GM23338 (cell line): Measurements from ENCODE around the gene TYK2. TPM values are rescaled to one million over a fixed set of nuclear protein-coding genes. Genes with fewer than 3 reads are reported as not detected.

Source experiments
- ATAC-seq: fragments of 200-7000 bp; cut with Tn5 transposase; 3 replicates; pipeline ENCODE4 v1.9.1; 2020
- DNase-seq: peaks from one replicate; pipeline ENCODE4 v3.0.0-alpha.2; 2015; ENCODE audit warnings: low spot score
- H2AFZ ChIP-seq: fragments of 200-600 bp; sonication (generic); 2 replicates; pipeline ENCODE4 v1.8.0; 2016; ENCODE audit warnings: antibody characterized with exemption, mild to moderate bottlenecking, moderate library complexity
- H3F3A ChIP-seq: fragments of 200-600 bp; sonication (generic); replicated peaks from 2 replicates; pipeline ENCODE4 v1.8.0; 2017; ENCODE audit warnings: antibody characterized with exemption, mixed run types, low read depth
- H3K27ac ChIP-seq: fragments of 200-600 bp; sonication (generic); 2 replicates; pipeline ENCODE4 v1.6.1; 2016; ENCODE audit warnings: low read depth
- H3K27me3 ChIP-seq: fragments of 200-600 bp; sonication (generic); 2 replicates; pipeline ENCODE4 v1.8.0; 2016; ENCODE audit warnings: mild to moderate bottlenecking, mixed run types, moderate library complexity; ENCODE audit not compliant: insufficient read depth
- H3K36me3 ChIP-seq: fragments of 200-600 bp; sonication (generic); 2 replicates; pipeline ENCODE4 v1.8.0; 2016; ENCODE audit warnings: mild to moderate bottlenecking; ENCODE audit not compliant: insufficient read depth
- H3K4me1 ChIP-seq: fragments of 200-600 bp; sonication (generic); 2 replicates; pipeline ENCODE4 v1.8.0; 2016; ENCODE audit warnings: mild to moderate bottlenecking, moderate library complexity; ENCODE audit not compliant: insufficient read depth
- H3K4me2 ChIP-seq: fragments of 200-600 bp; sonication (generic); 2 replicates; pipeline ENCODE4 v1.7.1; 2017; ENCODE audit warnings: mixed run types
- H3K4me3 ChIP-seq: fragments of 200-600 bp; sonication (generic); 2 replicates; pipeline ENCODE4 v1.6.1; 2016; ENCODE audit warnings: mixed run types
- H3K79me2 ChIP-seq: fragments of 200-600 bp; sonication (generic); replicated peaks from 2 replicates; pipeline ENCODE4 v1.8.0; 2017; ENCODE audit warnings: mild to moderate bottlenecking; ENCODE audit not compliant: insufficient read depth
- H3K9me2 ChIP-seq: fragments of 200-600 bp; sonication (generic); 2 replicates; pipeline ENCODE4 v1.8.0; 2017; ENCODE audit not compliant: insufficient read depth
- H4K20me1 ChIP-seq: fragments of 200-600 bp; sonication (generic); replicated peaks from 2 replicates; pipeline ENCODE4 v1.8.0; 2017; ENCODE audit warnings: mild to moderate bottlenecking; ENCODE audit not compliant: insufficient read depth
- H3K27ac Mint-ChIP-seq: 2 replicates; pipeline ENCODE4 v1.8.0; 2020; ENCODE audit warnings: inconsistent platforms, mild to moderate bottlenecking, moderate library complexity, mixed read lengths
- H3K27me3 Mint-ChIP-seq: 3 replicates; pipeline ENCODE4 v1.8.0; 2022; ENCODE audit warnings: low read depth, mild to moderate bottlenecking, moderate library complexity, mixed read lengths, inconsistent platforms; ENCODE audit not compliant: insufficient read depth, poor library complexity
- H3K36me3 Mint-ChIP-seq: 3 replicates; pipeline ENCODE4 v1.8.0; 2021; ENCODE audit warnings: low read depth, mild to moderate bottlenecking, inconsistent platforms, moderate library complexity, mixed read lengths
- H3K4me1 Mint-ChIP-seq: 3 replicates; pipeline ENCODE4 v1.8.0; 2020; ENCODE audit warnings: mild to moderate bottlenecking, inconsistent platforms, mixed read lengths
- H3K4me3 Mint-ChIP-seq: 3 replicates; pipeline ENCODE4 v1.8.0; 2021; ENCODE audit warnings: moderate library complexity, mild to moderate bottlenecking, inconsistent platforms, mixed read lengths
- H3K9me3 Mint-ChIP-seq: 3 replicates; pipeline ENCODE4 v1.8.0; 2020; ENCODE audit warnings: moderate library complexity, mild to moderate bottlenecking, inconsistent platforms, mixed read lengths
- CREB1 ChIP-seq: fragments of 250-450 bp; sonication (Bioruptor Pico); IDR thresholded peaks from 2 replicates; pipeline ENCODE4 v1.5.0; 2020; ENCODE audit warnings: low read depth, mild to moderate bottlenecking, moderate library complexity
- EZH2 ChIP-seq: fragments of 200-600 bp; sonication (generic); IDR thresholded peaks from one replicate; pipeline ENCODE4 v1.8.0; 2017; ENCODE audit warnings: antibody characterized with exemption, mild to moderate bottlenecking, low read depth; ENCODE audit not compliant: unreplicated experiment
- EZH2phosphoT487 ChIP-seq: fragments of 200-600 bp; sonication (generic); IDR thresholded peaks from one replicate; pipeline ENCODE4 v1.8.1; 2018; ENCODE audit warnings: antibody characterized with exemption; ENCODE audit not compliant: unreplicated experiment
- JUNB ChIP-seq: IDR thresholded peaks from one replicate; pipeline ENCODE4 v1.6.1; 2016; ENCODE audit warnings: antibody characterized with exemption; ENCODE audit not compliant: unreplicated experiment
- NANOG ChIP-seq: IDR thresholded peaks from 2 replicates; pipeline ENCODE4 v1.6.1; 2016; ENCODE audit warnings: antibody characterized with exemption, borderline replicate concordance
- POLR2AphosphoS5 ChIP-seq: IDR thresholded peaks from 2 replicates; pipeline ENCODE4 v1.6.1; 2016; ENCODE audit warnings: antibody characterized with exemption, low read depth
- STAT1 ChIP-seq: IDR thresholded peaks from one replicate; pipeline ENCODE4 v1.6.1; 2016; ENCODE audit warnings: antibody characterized with exemption; ENCODE audit not compliant: unreplicated experiment
- ZNF114 ChIP-seq: fragments of 250-450 bp; sonication (Bioruptor Pico); IDR thresholded peaks from 2 replicates; pipeline ENCODE4 v1.5.0; 2020; ENCODE audit warnings: mild to moderate bottlenecking, moderate library complexity
- ZNF331 ChIP-seq: fragments of 250-450 bp; sonication (Bioruptor Pico); IDR thresholded peaks from 2 replicates; pipeline ENCODE4 v1.5.0; 2020; ENCODE audit warnings: low read depth, mild to moderate bottlenecking, moderate library complexity
- polyA plus RNA-seq: library from polyadenylated mRNA; unstranded; fragments of >200 nt; fragmentation: Nextera tagmentation; extraction: Ambion mirVana; gene quantifications from 2 replicates; pipeline ENCODE4 v1.2.1, GENCODE V29; 2016
- total RNA-seq: library from RNA; depleted of rRNA; stranded (reverse); fragments of >200 nt; shearing (Covaris generic); gene quantifications from 2 replicates; pipeline ENCODE4 v1.2.3, GENCODE V29; 2014
- TF ChIP-seq, protein P1 (sequence below): IDR thresholded peaks from one replicate; pipeline ENCODE4 v1.6.1; 2018; ENCODE audit warnings: antibody characterized with exemption; ENCODE audit not compliant: unreplicated experiment
- TF ChIP-seq, protein P2 (sequence below): fragments of 250-450 bp; sonication (Bioruptor Pico); IDR thresholded peaks from 2 replicates; pipeline ENCODE4 v1.5.0; 2020; ENCODE audit warnings: mild to moderate bottlenecking, moderate library complexity
- TF ChIP-seq, protein P3 (sequence below), 2 experiments: fragments of 200-600 bp in 1 of 2; sonication (generic) in 1 of 2; conservative IDR thresholded peaks; 2 replicates each; pipeline versions ENCODE4 v1.5.1 to v1.6.1; 2016 to 2017; ENCODE audit warnings: antibody characterized with exemption in 2 of 2, low read depth in 2 of 2, mild to moderate bottlenecking in 2 of 2, moderate library complexity in 1 of 2
- TF ChIP-seq, protein P4 (sequence below): IDR thresholded peaks from 2 replicates; pipeline ENCODE4 v1.6.1; 2016; ENCODE audit warnings: antibody characterized with exemption

The TYK2 gene
- total and polyA plus RNA-seq, 2 experiments from 2014 or later = 29.1 to 30.7 TPM

DNA sequence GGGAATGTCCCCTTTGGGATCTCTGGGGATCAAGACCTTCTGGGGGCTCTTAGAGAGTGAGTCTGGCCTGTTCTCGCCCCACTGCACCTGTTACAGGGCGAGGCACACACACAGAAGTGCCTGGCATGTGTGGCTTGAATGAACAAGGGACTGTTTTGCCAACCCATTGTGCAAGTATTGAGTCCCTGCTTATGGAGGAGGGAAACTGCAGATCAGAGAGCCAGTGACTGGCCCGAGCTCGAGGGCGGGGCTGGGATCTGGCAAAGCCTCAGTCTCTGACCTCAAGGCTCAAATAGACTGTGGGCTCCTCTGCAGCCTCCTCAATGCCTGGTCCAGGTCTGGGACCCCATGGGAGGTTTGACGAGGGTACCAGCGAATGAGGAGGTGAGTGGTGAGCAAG is 52.6 kb downstream of the TYK2 start:
- Histone ChIP-seq H3K4me3 (no peak overlapping the region), H3K79me2 (peaks cover 28% of the 10 kb centered on the region), H2AFZ (no peak overlapping the region), H3K36me3 (peaks cover 19% of the 10 kb centered on the region; the same call in 1 of the 2 replicates), H3F3A (no peaks in the 10 kb centered on the region; the same call in 1 of the 2 replicates), H3K9me2 (no peaks in the 10 kb centered on the region), H3K4me2 (no peak overlapping the region), H4K20me1 (peaks cover 27% of the 10 kb centered on the region), H3K27ac (no peak overlapping the region), H3K4me1 (0 out of 2 replicates have a peak, but pooled peaks cover 9% of the 10 kb centered on the region), H3K27me3 (no peaks in the 10 kb centered on the region)
- Mint-ChIP-seq H3K36me3 (peaks cover 66% of the 10 kb centered on the region), H3K27me3 (peaks cover 3% of the 10 kb centered on the region), H3K27ac (no peak overlapping the region), H3K9me3 (no peaks in the 10 kb centered on the region), H3K4me1 (peaks cover 6% of the 10 kb centered on the region), H3K4me3 (no peak overlapping the region)
- ATAC-seq = no peak
- TF ChIP-seq, protein P1, sequence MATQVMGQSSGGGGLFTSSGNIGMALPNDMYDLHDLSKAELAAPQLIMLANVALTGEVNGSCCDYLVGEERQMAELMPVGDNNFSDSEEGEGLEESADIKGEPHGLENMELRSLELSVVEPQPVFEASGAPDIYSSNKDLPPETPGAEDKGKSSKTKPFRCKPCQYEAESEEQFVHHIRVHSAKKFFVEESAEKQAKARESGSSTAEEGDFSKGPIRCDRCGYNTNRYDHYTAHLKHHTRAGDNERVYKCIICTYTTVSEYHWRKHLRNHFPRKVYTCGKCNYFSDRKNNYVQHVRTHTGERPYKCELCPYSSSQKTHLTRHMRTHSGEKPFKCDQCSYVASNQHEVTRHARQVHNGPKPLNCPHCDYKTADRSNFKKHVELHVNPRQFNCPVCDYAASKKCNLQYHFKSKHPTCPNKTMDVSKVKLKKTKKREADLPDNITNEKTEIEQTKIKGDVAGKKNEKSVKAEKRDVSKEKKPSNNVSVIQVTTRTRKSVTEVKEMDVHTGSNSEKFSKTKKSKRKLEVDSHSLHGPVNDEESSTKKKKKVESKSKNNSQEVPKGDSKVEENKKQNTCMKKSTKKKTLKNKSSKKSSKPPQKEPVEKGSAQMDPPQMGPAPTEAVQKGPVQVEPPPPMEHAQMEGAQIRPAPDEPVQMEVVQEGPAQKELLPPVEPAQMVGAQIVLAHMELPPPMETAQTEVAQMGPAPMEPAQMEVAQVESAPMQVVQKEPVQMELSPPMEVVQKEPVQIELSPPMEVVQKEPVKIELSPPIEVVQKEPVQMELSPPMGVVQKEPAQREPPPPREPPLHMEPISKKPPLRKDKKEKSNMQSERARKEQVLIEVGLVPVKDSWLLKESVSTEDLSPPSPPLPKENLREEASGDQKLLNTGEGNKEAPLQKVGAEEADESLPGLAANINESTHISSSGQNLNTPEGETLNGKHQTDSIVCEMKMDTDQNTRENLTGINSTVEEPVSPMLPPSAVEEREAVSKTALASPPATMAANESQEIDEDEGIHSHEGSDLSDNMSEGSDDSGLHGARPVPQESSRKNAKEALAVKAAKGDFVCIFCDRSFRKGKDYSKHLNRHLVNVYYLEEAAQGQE = no peak
- no peak for TF ChIP-seq POLR2AphosphoS5
- TF ChIP-seq ZNF331 (CRISPR knock-in tag) = no peak
- TF ChIP-seq, protein P2, sequence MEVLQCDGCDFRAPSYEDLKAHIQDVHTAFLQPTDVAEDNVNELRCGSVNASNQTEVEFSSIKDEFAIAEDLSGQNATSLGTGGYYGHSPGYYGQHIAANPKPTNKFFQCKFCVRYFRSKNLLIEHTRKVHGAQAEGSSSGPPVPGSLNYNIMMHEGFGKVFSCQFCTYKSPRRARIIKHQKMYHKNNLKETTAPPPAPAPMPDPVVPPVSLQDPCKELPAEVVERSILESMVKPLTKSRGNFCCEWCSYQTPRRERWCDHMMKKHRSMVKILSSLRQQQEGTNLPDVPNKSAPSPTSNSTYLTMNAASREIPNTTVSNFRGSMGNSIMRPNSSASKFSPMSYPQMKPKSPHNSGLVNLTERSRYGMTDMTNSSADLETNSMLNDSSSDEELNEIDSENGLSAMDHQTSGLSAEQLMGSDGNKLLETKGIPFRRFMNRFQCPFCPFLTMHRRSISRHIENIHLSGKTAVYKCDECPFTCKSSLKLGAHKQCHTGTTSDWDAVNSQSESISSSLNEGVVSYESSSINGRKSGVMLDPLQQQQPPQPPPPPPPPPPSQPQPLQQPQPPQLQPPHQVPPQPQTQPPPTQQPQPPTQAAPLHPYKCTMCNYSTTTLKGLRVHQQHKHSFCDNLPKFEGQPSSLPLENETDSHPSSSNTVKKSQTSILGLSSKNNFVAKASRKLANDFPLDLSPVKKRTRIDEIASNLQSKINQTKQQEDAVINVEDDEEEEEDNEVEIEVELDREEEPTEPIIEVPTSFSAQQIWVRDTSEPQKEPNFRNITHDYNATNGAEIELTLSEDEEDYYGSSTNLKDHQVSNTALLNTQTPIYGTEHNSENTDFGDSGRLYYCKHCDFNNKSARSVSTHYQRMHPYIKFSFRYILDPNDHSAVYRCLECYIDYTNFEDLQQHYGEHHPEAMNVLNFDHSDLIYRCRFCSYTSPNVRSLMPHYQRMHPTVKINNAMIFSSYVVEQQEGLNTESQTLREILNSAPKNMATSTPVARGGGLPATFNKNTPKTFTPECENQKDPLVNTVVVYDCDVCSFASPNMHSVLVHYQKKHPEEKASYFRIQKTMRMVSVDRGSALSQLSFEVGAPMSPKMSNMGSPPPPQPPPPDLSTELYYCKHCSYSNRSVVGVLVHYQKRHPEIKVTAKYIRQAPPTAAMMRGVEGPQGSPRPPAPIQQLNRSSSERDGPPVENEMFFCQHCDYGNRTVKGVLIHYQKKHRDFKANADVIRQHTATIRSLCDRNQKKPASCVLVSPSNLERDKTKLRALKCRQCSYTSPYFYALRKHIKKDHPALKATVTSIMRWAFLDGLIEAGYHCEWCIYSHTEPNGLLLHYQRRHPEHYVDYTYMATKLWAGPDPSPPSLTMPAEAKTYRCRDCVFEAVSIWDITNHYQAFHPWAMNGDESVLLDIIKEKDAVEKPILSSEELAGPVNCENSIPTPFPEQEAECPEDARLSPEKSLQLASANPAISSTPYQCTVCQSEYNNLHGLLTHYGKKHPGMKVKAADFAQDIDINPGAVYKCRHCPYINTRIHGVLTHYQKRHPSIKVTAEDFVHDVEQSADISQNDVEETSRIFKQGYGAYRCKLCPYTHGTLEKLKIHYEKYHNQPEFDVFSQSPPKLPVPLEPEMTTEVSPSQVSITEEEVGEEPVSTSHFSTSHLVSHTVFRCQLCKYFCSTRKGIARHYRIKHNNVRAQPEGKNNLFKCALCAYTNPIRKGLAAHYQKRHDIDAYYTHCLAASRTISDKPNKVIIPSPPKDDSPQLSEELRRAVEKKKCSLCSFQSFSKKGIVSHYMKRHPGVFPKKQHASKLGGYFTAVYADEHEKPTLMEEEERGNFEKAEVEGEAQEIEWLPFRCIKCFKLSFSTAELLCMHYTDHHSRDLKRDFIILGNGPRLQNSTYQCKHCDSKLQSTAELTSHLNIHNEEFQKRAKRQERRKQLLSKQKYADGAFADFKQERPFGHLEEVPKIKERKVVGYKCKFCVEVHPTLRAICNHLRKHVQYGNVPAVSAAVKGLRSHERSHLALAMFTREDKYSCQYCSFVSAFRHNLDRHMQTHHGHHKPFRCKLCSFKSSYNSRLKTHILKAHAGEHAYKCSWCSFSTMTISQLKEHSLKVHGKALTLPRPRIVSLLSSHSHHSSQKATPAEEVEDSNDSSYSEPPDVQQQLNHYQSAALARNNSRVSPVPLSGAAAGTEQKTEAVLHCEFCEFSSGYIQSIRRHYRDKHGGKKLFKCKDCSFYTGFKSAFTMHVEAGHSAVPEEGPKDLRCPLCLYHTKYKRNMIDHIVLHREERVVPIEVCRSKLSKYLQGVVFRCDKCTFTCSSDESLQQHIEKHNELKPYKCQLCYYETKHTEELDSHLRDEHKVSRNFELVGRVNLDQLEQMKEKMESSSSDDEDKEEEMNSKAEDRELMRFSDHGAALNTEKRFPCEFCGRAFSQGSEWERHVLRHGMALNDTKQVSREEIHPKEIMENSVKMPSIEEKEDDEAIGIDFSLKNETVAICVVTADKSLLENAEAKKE (CRISPR knock-in tag) = no peak
- TF ChIP-seq, protein P3, sequence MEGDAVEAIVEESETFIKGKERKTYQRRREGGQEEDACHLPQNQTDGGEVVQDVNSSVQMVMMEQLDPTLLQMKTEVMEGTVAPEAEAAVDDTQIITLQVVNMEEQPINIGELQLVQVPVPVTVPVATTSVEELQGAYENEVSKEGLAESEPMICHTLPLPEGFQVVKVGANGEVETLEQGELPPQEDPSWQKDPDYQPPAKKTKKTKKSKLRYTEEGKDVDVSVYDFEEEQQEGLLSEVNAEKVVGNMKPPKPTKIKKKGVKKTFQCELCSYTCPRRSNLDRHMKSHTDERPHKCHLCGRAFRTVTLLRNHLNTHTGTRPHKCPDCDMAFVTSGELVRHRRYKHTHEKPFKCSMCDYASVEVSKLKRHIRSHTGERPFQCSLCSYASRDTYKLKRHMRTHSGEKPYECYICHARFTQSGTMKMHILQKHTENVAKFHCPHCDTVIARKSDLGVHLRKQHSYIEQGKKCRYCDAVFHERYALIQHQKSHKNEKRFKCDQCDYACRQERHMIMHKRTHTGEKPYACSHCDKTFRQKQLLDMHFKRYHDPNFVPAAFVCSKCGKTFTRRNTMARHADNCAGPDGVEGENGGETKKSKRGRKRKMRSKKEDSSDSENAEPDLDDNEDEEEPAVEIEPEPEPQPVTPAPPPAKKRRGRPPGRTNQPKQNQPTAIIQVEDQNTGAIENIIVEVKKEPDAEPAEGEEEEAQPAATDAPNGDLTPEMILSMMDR (conservative IDR thresholded peaks at IDR 0.05; ENCODE audit: low read depth in 2 of 2) = no peak
- no peak for TF ChIP-seq JUNB
- no peak for TF ChIP-seq CREB1 (CRISPR knock-in tag)
- TF ChIP-seq NANOG = no peak
- TF ChIP-seq EZH2 = no peak
- no peak for TF ChIP-seq EZH2phosphoT487
- TF ChIP-seq STAT1 = no peak
- TF ChIP-seq, protein P4, sequence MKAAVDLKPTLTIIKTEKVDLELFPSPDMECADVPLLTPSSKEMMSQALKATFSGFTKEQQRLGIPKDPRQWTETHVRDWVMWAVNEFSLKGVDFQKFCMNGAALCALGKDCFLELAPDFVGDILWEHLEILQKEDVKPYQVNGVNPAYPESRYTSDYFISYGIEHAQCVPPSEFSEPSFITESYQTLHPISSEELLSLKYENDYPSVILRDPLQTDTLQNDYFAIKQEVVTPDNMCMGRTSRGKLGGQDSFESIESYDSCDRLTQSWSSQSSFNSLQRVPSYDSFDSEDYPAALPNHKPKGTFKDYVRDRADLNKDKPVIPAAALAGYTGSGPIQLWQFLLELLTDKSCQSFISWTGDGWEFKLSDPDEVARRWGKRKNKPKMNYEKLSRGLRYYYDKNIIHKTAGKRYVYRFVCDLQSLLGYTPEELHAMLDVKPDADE = no peak
- no peak for TF ChIP-seq ZNF114
- no peak for DNase-seq
